PC-3 (cell line): Measurements from ENCODE around the gene GPR12. TPM values are rescaled to one million over a fixed set of nuclear protein-coding genes. Genes with fewer than 3 reads are reported as not detected.

ENCODE experiments used
- ATAC-seq: fragments of 200-7000 bp; cut with Tn5 transposase; 2 replicates; pipeline ENCODE4 v1.9.1; 2020; ENCODE audit warnings: mild to moderate bottlenecking, moderate library complexity
- BruUV-seq: library from RNA; stranded (reverse); fragments of 400-500 nt; replicated peaks from 2 replicates; lab custom pipeline; 2021; lab: Mats Ljungman, UMichigan
- CTCF ChIA-PET: fragments of 300-600 bp; sonication (Branson Sonifier 250); formaldehyde crosslinking; loops from one replicate; lab custom pipeline; 2022; ENCODE audit warnings: antibody characterized with exemption; lab: Charles Lee
- POLR2A ChIA-PET: fragments of 300-600 bp; sonication (Branson Sonifier 250); formaldehyde crosslinking; loops from one replicate; lab custom pipeline; 2022; ENCODE audit warnings: antibody characterized with exemption; ENCODE audit not compliant: unreplicated experiment; lab: Charles Lee
- DNase-seq: peaks from one replicate; pipeline ENCODE4 v3.0.0-alpha.2; 2015
- H2AFZ ChIP-seq: fragments of 300-600 bp; sonication (generic); 2 replicates; pipeline ENCODE4 v1.6.0; 2016; ENCODE audit warnings: antibody characterized with exemption, low read length
- H3F3A ChIP-seq: fragments of 300-600 bp; sonication (generic); one replicate; pipeline ENCODE4 v1.6.0; 2017; ENCODE audit warnings: antibody characterized with exemption, low read length, control low read depth, mild to moderate bottlenecking; ENCODE audit not compliant: unreplicated experiment
- H3K27ac ChIP-seq: fragments of 300-600 bp; sonication (generic); 2 replicates; pipeline ENCODE4 v1.5.1; 2016; ENCODE audit warnings: mild to moderate bottlenecking, low read length
- H3K27me3 ChIP-seq: fragments of 300-600 bp; sonication (generic); 2 replicates; pipeline ENCODE4 v1.6.1; 2016; ENCODE audit warnings: low read length, mixed read lengths
- H3K36me3 ChIP-seq: fragments of 300-600 bp; sonication (generic); 2 replicates; pipeline ENCODE4 v1.6.1; 2016; ENCODE audit warnings: low read depth, mixed run types, low read length, mixed read lengths
- H3K4me1 ChIP-seq: fragments of 300-600 bp; sonication (generic); 2 replicates; pipeline ENCODE4 v1.5.1; 2016; ENCODE audit warnings: low read length; ENCODE audit not compliant: insufficient read depth
- H3K4me2 ChIP-seq: fragments of 300-600 bp; sonication (generic); 2 replicates; pipeline ENCODE4 v1.6.0; 2016; ENCODE audit warnings: low read length
- H3K4me3 ChIP-seq: fragments of 300-600 bp; sonication (generic); 2 replicates; pipeline ENCODE4 v1.5.1; 2016; ENCODE audit warnings: mild to moderate bottlenecking, low read length, mixed read lengths
- H3K79me2 ChIP-seq: fragments of 300-600 bp; sonication (generic); 2 replicates; pipeline ENCODE4 v1.6.1; 2017; ENCODE audit warnings: low read length, mixed read lengths
- H3K9ac ChIP-seq: fragments of 300-600 bp; sonication (generic); 2 replicates; pipeline ENCODE4 v1.6.0; 2016; ENCODE audit warnings: mild to moderate bottlenecking, low read length
- H3K9me2 ChIP-seq: fragments of 300-600 bp; sonication (generic); replicated peaks from 2 replicates; pipeline ENCODE4 v1.6.1; 2016; ENCODE audit warnings: mixed run types, low read length, mixed read lengths
- H3K9me3 ChIP-seq: fragments of 300-600 bp; sonication (generic); 2 replicates; pipeline ENCODE4 v1.6.1; 2016; ENCODE audit warnings: low read length, mixed read lengths
- H4K20me1 ChIP-seq: fragments of 300-600 bp; sonication (generic); 2 replicates; pipeline ENCODE4 v1.6.1; 2016; ENCODE audit warnings: low read length, mixed read lengths
- EZH2 ChIP-seq: fragments of 300-600 bp; sonication (generic); IDR thresholded peaks from one replicate; pipeline ENCODE4 v1.6.1; 2017; ENCODE audit warnings: antibody characterized with exemption, mild to moderate bottlenecking, low read length; ENCODE audit not compliant: unreplicated experiment
- EZH2phosphoT487 ChIP-seq: fragments of 300-600 bp; sonication (generic); IDR thresholded peaks from 2 replicates; pipeline ENCODE4 v1.6.1; 2018; ENCODE audit warnings: mild to moderate bottlenecking, antibody characterized with exemption, low read length, borderline replicate concordance
- intact Hi-C: fragments of 100-400 bp; cut with micrococcal nuclease; formaldehyde crosslinking; loops from 2 replicates; pipeline ENCODE4 v1.9.0; 2023
- total RNA-seq: library from RNA; depleted of rRNA; stranded (reverse); fragments of >200 nt; gene quantifications from 2 replicates; pipeline ENCODE4 v1.2.3, GENCODE V29; 2014
- TF ChIP-seq, protein P1 (sequence below): fragments of 300-600 bp; sonication (generic); conservative IDR thresholded peaks from 2 replicates; pipeline ENCODE4 v1.5.1; 2017; ENCODE audit warnings: antibody characterized with exemption, low read depth, mild to moderate bottlenecking, low read length

The GPR12 gene
- total RNA-seq, 1 experiment from 2014 or later = not detected

DNA sequence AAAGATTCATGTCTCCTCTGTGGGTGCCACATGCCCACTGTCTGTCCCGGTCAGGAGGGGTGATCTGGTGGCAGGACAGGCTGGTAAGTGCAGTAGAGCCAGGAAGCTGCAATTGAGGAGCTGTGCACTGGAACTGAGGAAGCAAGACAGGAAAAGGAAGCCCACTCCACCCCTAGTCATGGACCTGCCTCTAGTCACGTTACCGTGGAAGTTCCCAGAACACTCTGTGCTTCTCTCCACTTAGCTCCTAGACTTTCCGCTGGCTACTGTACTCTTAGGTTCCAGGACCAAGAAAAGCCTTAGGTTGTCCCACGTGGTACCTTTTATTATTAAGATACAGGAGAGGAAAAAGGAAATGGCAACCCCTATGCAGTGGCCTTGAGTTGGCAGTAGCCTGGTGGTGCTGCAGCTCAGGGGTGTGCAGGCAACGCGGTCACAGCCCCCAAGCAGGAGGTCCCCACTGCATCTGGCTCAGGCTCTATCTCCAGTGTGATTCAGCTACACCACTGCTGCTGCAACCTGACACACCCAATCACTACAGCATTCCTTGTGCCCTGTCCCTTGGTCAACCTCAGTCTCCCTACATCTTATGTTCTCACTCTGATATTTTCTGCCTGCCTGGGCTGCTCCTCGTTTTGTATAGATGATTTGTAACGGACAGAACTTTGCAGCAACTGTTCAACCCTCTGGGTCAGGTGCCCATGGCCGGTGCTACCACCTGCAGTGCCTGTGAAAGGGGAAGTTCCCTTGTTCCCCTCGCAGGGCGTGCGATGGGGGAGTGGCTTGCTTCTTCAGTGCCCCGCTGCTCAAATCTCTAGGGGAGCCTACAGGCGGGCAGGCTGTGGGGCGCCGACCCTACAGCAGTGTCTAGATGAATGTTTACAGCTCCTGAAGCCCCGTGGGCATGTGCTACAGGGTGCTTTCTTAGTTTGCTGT lies 24.4 kb upstream of the GPR12 start:
- Histone ChIP-seq H3K4me1 (no peaks in the 10 kb centered on the region), H3K36me3 (no peaks in the 10 kb centered on the region), H3K9ac (no peak overlapping the region), H3K9me3 (no peaks in the 10 kb centered on the region), H2AFZ (no peak overlapping the region), H3K27me3 (peaks cover 63% of the 10 kb centered on the region), H3K79me2 (no peaks in the 10 kb centered on the region), H3K4me2 (no peak overlapping the region), H3K9me2 (no peaks in the 10 kb centered on the region), H4K20me1 (no peaks in the 10 kb centered on the region), H3F3A (no peaks in the 10 kb centered on the region), H3K4me3 (no peak overlapping the region), H3K27ac (no peak overlapping the region)
- ATAC-seq (no peak), DNase-seq (no peak)
- no peak for TF ChIP-seq EZH2
- TF ChIP-seq, protein P1, sequence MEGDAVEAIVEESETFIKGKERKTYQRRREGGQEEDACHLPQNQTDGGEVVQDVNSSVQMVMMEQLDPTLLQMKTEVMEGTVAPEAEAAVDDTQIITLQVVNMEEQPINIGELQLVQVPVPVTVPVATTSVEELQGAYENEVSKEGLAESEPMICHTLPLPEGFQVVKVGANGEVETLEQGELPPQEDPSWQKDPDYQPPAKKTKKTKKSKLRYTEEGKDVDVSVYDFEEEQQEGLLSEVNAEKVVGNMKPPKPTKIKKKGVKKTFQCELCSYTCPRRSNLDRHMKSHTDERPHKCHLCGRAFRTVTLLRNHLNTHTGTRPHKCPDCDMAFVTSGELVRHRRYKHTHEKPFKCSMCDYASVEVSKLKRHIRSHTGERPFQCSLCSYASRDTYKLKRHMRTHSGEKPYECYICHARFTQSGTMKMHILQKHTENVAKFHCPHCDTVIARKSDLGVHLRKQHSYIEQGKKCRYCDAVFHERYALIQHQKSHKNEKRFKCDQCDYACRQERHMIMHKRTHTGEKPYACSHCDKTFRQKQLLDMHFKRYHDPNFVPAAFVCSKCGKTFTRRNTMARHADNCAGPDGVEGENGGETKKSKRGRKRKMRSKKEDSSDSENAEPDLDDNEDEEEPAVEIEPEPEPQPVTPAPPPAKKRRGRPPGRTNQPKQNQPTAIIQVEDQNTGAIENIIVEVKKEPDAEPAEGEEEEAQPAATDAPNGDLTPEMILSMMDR = no peak
- no peak for TF ChIP-seq EZH2phosphoT487
- ChIA-PET POLR2A (no interaction called here), CTCF (no interaction called here)
- BruUV-seq = no TSS peak
- intact Hi-C loops = no loop called here

DNA sequence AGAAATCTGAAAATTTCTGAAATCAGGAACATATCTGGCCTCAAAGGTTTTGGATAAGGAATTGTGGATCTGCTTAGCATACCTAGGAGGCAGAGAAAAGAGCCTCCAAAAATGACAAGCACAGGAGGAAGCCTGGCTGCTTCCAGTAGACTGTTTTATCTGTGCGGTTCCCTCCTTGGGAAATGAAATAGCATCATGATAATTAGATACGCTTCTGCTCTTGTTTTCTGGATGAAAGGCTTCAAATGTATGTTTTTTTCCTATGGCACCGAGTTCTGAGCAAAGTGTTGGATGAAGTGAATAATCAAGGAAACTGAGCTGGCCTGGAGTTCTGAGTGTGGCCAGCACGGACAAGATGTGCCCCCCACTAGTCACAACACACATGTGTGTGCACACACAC lies 19.8 kb upstream of the GPR12 start:
- H3K9ac ChIP-seq = no peak overlapping the region
- no peak for TF ChIP-seq EZH2phosphoT487
- TF ChIP-seq, protein P1 = no peak
- no peak for TF ChIP-seq EZH2
- H3K4me1 ChIP-seq = no peaks in the 10 kb centered on the region
- H3K27ac ChIP-seq = no peak overlapping the region
- H3K4me2 ChIP-seq = no peak overlapping the region
- no peaks in the 10 kb centered on the region for H3K9me3 ChIP-seq
- H3K79me2 ChIP-seq = no peaks in the 10 kb centered on the region
- no peaks in the 10 kb centered on the region for H3K9me2 ChIP-seq
- DNase-seq = no peak
- no peaks in the 10 kb centered on the region for H3F3A ChIP-seq
- ChIA-PET POLR2A (no interaction called here), CTCF (no interaction called here)
- no TSS peak for BruUV-seq
- no peak overlapping the region for H2AFZ ChIP-seq
- H3K4me3 ChIP-seq = no peak overlapping the region
- intact Hi-C loops = no loop called here
- H3K27me3 ChIP-seq = peaks cover 43% of the 10 kb centered on the region; the same call in 1 of the 2 replicates
- ATAC-seq = no peak
- no peaks in the 10 kb centered on the region for H3K36me3 ChIP-seq
- H4K20me1 ChIP-seq = no peaks in the 10 kb centered on the region

DNA sequence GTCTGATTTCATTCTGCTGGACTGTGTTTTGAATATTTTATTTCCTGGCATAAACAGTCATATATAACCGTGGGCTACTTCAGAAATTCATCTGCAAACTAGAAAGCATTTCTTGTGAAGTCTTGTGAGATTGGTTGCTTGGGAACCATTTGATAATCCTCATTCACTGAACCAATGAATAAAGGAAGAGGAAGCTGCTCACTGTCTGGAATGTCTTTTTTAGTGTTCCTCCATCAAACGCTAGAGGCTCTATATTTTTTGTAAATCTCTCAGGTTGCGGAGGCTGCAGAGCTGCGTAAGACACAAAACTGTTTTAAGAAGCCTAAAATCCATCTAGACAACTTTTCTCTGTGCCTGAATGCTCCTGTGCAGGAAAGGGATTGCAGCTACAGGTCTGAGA lies 18.7 kb upstream of the GPR12 start:
- no peak for ATAC-seq
- CTCF ChIA-PET = no interaction called here

More for the DNA sequence above, 18.7 kb upstream of the GPR12 start:
- Histone ChIP-seq H3K9me3 (no peaks in the 10 kb centered on the region), H2AFZ (no peak overlapping the region), H3K4me2 (no peak overlapping the region), H3K4me3 (no peak overlapping the region), H3K9me2 (no peaks in the 10 kb centered on the region), H3K27ac (no peak overlapping the region), H3K79me2 (no peaks in the 10 kb centered on the region), H3K36me3 (no peaks in the 10 kb centered on the region), H3K9ac (no peak overlapping the region), H3F3A (no peaks in the 10 kb centered on the region), H3K27me3 (peaks cover 48% of the 10 kb centered on the region; the same call in 1 of the 2 replicates), H4K20me1 (no peaks in the 10 kb centered on the region), H3K4me1 (no peaks in the 10 kb centered on the region)
- TF ChIP-seq, protein P1 = no peak
- TF ChIP-seq EZH2 (no peak), EZH2phosphoT487 (no peak)
- DNase-seq = no peak
- intact Hi-C loops = no loop called here
- POLR2A ChIA-PET = no interaction called here
- no TSS peak for BruUV-seq
